K562 (cell line): Measurements from ENCODE around the gene SNRNP70. TPM values are rescaled to one million over a fixed set of nuclear protein-coding genes. Genes with fewer than 3 reads are reported as not detected.
A peak's percentile ranks its signal among the peaks of the same experiment; 100 is the strongest.

Experiments used
- CREBBP ChIP-seq: IDR thresholded peaks from one replicate; pipeline ENCODE4 v1.6.1; 2012; ENCODE audit warnings: low read depth, mild to moderate bottlenecking, control low read depth, inconsistent platforms, low read length
- DNMT1 ChIP-seq: fragments of 450-650 bp; IDR thresholded peaks from 2 replicates; pipeline ENCODE4 v1.6.1; 2016; ENCODE audit warnings: antibody characterized with exemption, mild to moderate bottlenecking
- E2F8 ChIP-seq: fragments of 450-650 bp; IDR thresholded peaks from 2 replicates; pipeline ENCODE4 v1.7.1; 2018; ENCODE audit warnings: mild to moderate bottlenecking, low read depth; ENCODE audit not compliant: partially characterized antibody
- MAFK ChIP-seq: IDR thresholded peaks from 2 replicates; pipeline ENCODE4 v1.6.1; 2011; ENCODE audit warnings: low read length, improper control_type of control experiment
- MAZ ChIP-seq, 2 experiments: fragments of 450-650 bp in 1 of 2; sonication (generic) in 1 of 2; formaldehyde crosslinking; IDR thresholded peaks in 1 of 2; conservative IDR thresholded peaks in 1 of 2; 2 replicates each; pipeline versions ENCODE4 v1.4.0 to v1.5.0; 2020; ENCODE audit warnings: mild to moderate bottlenecking in 1 of 2, missing genetic modification reagents in 1 of 2
- MEF2D ChIP-seq: conservative IDR thresholded peaks from 2 replicates; pipeline ENCODE4 v1.6.1; 2016; ENCODE audit warnings: low read depth, missing genetic modification characterization, missing compliant biosample characterization
- PML ChIP-seq: IDR thresholded peaks from 2 replicates; pipeline ENCODE4 v1.6.1; 2012; ENCODE audit warnings: low read length, inconsistent platforms
- STAG1 ChIP-seq: sonication (generic); formaldehyde crosslinking; IDR thresholded peaks from 2 replicates; pipeline ENCODE4 v1.5.0; 2020; ENCODE audit warnings: missing genetic modification reagents, borderline replicate concordance
- SUPT5H ChIP-seq: fragments of 450-650 bp; IDR thresholded peaks from 2 replicates; pipeline ENCODE4 v1.6.1; 2016
- TSHZ1 ChIP-seq: fragments of 250-450 bp; sonication (Bioruptor Pico); IDR thresholded peaks from 2 replicates; pipeline ENCODE4 v1.4.0; 2020; ENCODE audit warnings: mild to moderate bottlenecking, moderate library complexity
- ZBTB2 ChIP-seq: fragments of 450-650 bp; IDR thresholded peaks from 2 replicates; pipeline ENCODE4 v1.6.1; 2016; ENCODE audit warnings: antibody characterized with exemption
- ZNF217 ChIP-seq: sonication (generic); formaldehyde crosslinking; IDR thresholded peaks from 2 replicates; pipeline ENCODE4 v1.8.0; 2022; ENCODE audit warnings: mild to moderate bottlenecking, missing genetic modification reagents
- ZNF232 ChIP-seq: sonication (generic); formaldehyde crosslinking; IDR thresholded peaks from 2 replicates; pipeline ENCODE4 v1.8.0; 2022; ENCODE audit warnings: mild to moderate bottlenecking, missing genetic modification reagents
- ZNF41 ChIP-seq: fragments of 250-450 bp; sonication (Bioruptor Pico); conservative IDR thresholded peaks from 2 replicates; pipeline ENCODE4 v1.4.0; 2020; ENCODE audit warnings: mild to moderate bottlenecking
- ZNF785 ChIP-seq: fragments of 250-450 bp; sonication (Bioruptor Pico); IDR thresholded peaks from 2 replicates; pipeline ENCODE4 v1.4.0; 2020; ENCODE audit warnings: mild to moderate bottlenecking
- polyA plus RNA-seq, 8 experiments: library from polyadenylated mRNA; depleted of rRNA in 4 of 8; stranded (reverse) in 5 of 8; unstranded in 3 of 8; fragments of >200 nt; fragmentation: Nextera tagmentation in 2 of 8; fragmentation: Illumina TruSeq in 1 of 8; extraction: Ambion mirVana in 2 of 8; extraction: Trizol in 1 of 8; gene quantifications; 2 replicates each; pipeline versions ENCODE4 v1.2.1 to v1.2.3, GENCODE V29; 2011 to 2014; ENCODE audit warnings: inconsistent platforms in 1 of 8, missing spikeins in 1 of 8
- total RNA-seq, 7 experiments: library from RNA; depleted of rRNA in 6 of 7; stranded (reverse); fragments of >200 nt in 6 of 7; fragmentation: Illumina TruSeq in 2 of 7; extraction: Trizol in 2 of 7; gene quantifications; 2 replicates each; pipeline versions ENCODE4 v1.2.1 to v1.2.3, GENCODE V29; 2011 to 2021; ENCODE audit warnings: low replicate concordance in 1 of 7
- TF ChIP-seq, protein P1 (sequence below): fragments of 250-450 bp; sonication (Bioruptor Pico); IDR thresholded peaks from 2 replicates; pipeline ENCODE4 v1.8.0; 2021; ENCODE audit warnings: moderate library complexity, mild to moderate bottlenecking, inconsistent platforms
- TF ChIP-seq, protein P2 (sequence below), 2 experiments: IDR thresholded peaks; 2 replicates each; pipeline ENCODE4 v1.6.1; 2012; ENCODE audit warnings: improper control_type of control experiment in 2 of 2, low read depth in 2 of 2, low read length in 2 of 2, borderline replicate concordance in 1 of 2

SNRNP70 gene
- total and polyA plus RNA-seq, 9 of the 15 experiments (the other 6 are each of a cell fraction or from before 2014, with no cell fraction given): 2.8 to 496 (median 136) TPM

DNA sequence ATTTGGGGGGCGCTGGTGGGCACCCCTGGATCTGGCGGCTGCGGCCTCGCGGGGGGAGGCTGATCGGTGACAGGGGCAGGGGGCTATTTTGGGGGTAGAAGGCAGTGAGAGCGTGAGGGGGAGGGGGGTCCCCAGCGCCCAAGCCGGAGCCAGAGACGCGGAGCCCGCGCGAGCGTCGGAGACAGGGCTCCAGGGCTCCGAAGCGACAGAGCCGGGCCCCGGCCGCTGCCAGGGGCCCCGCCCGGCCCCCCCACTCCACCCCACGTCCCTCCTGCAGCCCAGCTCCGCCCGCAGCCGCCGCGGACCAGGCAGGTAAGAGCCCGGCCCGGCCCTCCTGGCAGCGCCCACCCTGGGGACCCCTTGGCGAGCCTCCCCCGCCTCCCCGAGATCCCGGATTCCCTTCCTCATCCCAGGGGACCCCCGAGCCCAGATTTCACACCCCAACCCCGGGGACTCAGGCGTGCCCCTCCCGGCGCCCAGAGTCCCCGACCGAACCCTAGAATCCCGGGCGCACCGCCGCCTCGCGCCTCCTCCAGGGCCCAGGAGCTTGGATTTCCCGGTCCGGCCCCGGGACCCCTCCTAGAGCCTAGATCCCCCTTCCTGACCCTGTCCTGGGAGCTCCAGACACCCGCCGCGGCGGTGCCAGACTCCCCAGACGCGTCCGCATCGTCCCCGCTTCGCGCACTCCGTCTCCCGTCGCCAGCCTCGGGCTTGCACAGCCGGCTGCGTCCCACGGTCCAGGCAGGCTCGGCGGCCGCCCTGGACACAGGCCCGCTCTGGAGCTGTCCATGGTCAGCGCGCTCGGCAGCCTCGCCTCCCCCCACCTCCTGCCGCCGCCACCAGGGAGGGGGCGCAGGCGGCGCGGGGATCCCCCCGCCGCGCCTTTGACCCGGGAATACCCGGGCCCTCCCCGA, 34.4 kb downstream of the SNRNP70 start, which contains the start of gene PPFIA3 (continued):
- TF ChIP-seq, protein P1, sequence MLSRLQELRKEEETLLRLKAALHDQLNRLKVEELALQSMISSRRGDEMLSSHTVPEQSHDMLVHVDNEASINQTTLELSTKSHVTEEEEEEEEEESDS (CRISPR knock-in tag): no peak
- TF ChIP-seq DNMT1: no peak
- TF ChIP-seq ZBTB2: no peak
- TF ChIP-seq ZNF785 (CRISPR knock-in tag): no peak
- TF ChIP-seq ZNF41 (CRISPR knock-in tag): no peak
- TF ChIP-seq MAFK: no peak
- peak; percentile 63 for TF ChIP-seq STAG1 (CRISPR knock-in tag)
- TF ChIP-seq MAZ (CRISPR knock-in tag; conservative IDR thresholded peaks at IDR 0.05 in 1 of 2, IDR thresholded peaks at IDR 0.05 in 1 of 2): peak; percentile 55 to 92
- no peak for TF ChIP-seq CREBBP
- TF ChIP-seq TSHZ1 (CRISPR knock-in tag): no peak
- no peak for TF ChIP-seq ZNF217 (CRISPR knock-in tag)
- no peak for TF ChIP-seq ZNF232 (CRISPR knock-in tag)
- TF ChIP-seq PML: no peak
- no peak for TF ChIP-seq MEF2D
- no peak for TF ChIP-seq E2F8
- no peak for TF ChIP-seq SUPT5H
- TF ChIP-seq, protein P2, sequence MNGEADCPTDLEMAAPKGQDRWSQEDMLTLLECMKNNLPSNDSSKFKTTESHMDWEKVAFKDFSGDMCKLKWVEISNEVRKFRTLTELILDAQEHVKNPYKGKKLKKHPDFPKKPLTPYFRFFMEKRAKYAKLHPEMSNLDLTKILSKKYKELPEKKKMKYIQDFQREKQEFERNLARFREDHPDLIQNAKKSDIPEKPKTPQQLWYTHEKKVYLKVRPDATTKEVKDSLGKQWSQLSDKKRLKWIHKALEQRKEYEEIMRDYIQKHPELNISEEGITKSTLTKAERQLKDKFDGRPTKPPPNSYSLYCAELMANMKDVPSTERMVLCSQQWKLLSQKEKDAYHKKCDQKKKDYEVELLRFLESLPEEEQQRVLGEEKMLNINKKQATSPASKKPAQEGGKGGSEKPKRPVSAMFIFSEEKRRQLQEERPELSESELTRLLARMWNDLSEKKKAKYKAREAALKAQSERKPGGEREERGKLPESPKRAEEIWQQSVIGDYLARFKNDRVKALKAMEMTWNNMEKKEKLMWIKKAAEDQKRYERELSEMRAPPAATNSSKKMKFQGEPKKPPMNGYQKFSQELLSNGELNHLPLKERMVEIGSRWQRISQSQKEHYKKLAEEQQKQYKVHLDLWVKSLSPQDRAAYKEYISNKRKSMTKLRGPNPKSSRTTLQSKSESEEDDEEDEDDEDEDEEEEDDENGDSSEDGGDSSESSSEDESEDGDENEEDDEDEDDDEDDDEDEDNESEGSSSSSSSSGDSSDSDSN (IDR thresholded peaks at IDR 0.05; ENCODE audit: borderline replicate concordance in 1 of 2, low read depth in 2 of 2, low read length in 2 of 2): peak; percentile 99
